ENCODE results near the gene DIAPH3.
"Not testable (repeated sequence)": the region's sequence is repeated elsewhere in the genome, so short reads cannot be mapped to it uniquely, and the experiment has no call there.

DIAPH3 gene

DNA sequence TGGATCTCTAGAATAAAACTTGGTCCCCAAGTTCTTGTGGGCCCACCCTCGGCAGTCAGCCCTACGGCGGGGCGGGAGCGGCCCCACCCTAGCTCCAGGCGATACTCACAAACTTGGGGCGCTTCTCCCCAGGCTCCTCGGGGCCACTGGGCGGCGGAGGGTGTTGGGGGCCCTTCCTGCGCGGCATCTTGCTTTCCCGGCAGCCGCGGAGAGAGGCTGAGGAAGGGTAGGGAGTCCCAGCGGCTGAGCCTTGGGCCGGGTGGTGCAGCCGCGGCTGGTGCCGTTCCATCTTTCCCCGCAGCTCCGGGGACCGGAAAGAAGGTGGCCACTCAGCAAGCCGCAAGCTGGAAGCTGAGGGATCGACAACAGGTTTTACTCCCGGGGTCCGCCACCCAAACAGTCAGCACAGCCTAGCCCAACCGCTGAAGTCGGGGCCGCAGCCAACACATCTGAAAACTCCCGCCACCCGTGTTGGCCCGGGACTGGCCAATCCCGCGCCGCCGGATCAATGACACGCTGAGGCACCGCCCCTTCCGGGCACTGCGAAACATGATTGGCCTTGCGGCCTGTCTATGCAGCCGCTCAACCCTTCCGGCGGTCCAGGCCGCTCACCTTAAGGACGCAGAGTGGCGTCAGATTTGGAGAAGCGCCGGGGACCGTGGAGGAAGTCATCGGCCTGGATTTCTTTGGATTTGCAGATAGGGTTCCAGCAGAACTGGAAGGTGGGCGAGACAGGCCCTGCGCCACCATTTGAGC lies at the start of gene DIAPH3:
Gene DIAPH3 (minus strand): TSS at position 451 of the 756 bp plus-strand sequence. CDS start 162 bp downstream, at position 289.
- peak; percentile 83 for DNase-seq (ENCODE audit: low read depth, low spot score)

DNA sequence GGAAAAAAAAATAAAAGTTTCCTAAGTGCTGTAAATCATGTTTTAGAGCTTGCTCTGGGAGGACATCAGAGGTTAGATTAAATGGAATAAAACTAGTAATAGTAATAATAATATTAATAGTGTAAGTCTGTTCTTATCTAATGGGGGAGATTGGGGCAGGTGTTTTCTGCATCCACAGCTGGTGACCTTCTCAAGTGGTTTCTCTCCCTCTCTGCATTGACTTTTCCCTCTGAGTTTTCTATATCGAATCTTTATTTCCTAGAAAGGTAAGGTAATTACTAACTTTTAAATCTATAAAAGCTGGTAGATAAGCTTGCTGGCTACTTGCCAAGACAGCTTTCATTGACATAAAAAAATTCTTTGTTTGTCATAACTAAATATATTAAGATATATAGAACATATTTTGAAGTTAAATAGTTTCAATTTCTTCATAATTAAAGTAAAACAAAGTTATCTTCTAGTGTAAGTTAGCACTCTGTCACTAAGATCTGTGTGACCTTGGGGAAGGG lies 49.6 kb upstream of the DIAPH3 start:
- no peak for DNase-seq (ENCODE audit: low read depth, low spot score)

DNA sequence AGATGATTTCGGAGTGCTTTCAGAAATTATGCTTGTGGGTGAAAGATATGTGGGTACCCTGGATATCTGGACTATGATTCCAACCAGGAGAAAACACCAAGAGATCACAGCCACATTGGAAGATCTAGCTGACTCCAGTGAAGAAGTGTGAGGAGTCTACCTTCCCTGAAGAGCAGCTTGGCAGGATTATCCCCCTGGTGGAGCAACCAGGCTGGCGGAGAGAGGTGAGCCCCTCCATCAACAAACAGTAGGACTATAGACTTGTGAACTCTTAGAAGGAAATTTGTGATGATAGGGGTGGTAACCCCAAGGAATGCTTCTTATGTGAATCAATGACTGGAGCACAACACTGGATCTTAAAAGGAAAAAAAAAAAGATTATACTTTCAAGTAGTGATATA lies 47.8 kb upstream of the DIAPH3 start:
- DNase-seq (ENCODE audit: low read depth, low spot score): no peak

DNA sequence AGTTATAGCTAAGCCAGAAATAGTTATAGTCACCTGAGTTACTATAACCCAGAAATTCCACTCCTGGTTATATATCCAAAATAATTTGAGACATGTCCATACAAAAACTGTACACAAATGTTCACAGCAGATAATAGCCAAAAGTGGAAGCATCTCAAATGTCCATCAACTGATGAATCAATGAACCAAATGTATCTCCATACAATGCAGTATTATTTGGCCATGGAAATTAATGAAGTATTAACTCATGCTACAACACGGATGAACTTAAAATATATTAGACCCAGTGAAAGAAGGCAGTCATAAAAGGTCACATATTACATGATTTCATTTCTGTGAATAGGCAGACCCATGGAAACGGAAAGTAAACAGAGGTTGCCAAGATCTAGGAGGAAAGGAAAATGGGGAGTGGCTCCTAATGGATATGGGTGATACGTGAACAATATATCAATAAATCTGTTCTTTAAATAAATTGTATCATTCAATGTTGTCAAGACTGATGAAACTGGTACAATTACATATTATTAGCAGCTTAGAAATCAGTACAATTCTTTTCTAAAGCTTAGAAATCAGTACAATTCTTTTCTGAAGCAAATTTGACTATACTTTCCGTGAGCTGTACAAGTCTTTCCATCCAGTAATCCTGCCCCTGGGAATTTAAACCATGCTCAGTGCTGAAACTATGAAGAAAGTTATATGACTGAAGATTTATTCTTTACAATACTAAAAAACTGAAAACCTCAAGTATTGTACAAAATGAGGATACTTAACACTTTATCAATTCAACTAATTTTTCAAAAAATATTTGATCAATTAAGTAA lies 47.0 kb upstream of the DIAPH3 start:
- DNase-seq (ENCODE audit: low read depth, low spot score): no peak

DNA sequence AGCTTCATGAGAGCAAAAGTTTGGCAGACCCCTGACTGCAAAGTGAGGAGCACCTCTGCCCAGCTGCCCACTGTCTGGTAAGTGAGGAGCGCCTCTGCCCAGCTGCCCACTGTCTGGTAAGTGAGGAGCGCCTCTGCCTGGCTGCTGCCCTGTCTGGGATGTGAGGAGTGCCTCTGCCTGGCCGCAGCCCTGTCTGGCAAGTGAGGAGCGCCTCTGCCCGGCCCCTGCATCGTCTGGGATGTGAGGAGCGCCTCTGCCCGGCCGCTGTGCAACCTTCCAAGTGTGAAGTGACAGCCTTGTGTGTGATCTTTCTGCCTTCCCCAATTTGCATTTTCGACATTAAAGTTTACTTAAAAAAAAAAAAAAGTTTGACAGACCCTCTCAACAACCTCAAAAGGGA lies 41.8 kb upstream of the DIAPH3 start:
- DNase-seq (ENCODE audit: low read depth, low spot score): not testable (repeated sequence)

DNA sequence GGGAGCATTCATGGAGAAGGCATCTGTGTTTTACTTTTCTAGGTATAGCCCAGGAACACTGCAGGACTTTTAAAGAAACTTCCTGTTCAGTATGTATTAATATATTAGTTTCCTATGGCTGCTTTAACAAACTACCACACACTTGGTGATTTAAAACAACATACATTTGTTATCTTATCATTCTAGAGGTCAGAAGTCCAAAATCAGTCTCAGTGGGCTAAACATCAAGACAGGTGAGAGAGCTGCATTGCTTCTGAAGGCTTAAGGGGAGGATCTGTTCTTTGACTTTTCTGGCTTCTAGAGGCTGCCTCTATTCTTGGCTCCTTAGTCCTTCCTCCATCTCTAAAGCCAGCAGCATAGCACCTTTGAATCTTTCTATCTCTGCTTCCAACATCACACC lies 37.6 kb upstream of the DIAPH3 start:
- DNase-seq (ENCODE audit: low read depth, low spot score): no peak

GRCh38 chr13:60195893-60196292 lies 32.2 kb upstream of the DIAPH3 start:
- DNase-seq (ENCODE audit: low read depth, low spot score): not testable (repeated sequence)

- no peak for DNase-seq (ENCODE audit: low read depth, low spot score)
These were observed 19.2 kb upstream of the DIAPH3 start for GRCh38 chr13:60182907-60183306.

- no peak for DNase-seq (ENCODE audit: low read depth, low spot score)
These were observed 14.6 kb upstream of the DIAPH3 start for GRCh38 chr13:60178327-60178726.

DNA sequence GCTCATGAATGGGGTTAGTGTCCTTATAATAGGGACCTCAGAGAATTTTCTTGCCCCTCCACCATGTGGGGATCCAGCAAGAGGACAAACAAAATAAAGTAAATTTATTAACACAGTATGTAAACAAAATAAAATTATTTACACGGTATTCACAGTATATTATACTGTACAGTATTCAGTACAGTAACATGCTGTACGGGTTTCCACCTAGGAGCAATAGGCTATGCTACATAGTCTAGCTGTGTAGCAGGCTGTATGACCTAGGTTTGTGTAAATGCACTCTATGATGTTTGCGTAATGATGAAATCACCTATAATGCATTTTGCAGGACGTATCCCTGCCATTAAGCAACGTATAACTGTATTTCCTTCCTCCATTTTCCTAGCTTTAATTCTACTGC lies 11.8 kb upstream of the DIAPH3 start:
- DNase-seq (ENCODE audit: low read depth, low spot score): no peak

GRCh38 chr13:60174113-60174512 lies 10.4 kb upstream of the DIAPH3 start:
- DNase-seq (ENCODE audit: low read depth, low spot score): no peak

- no peak for DNase-seq (ENCODE audit: low read depth, low spot score)
These were observed 8.4 kb upstream of the DIAPH3 start for GRCh38 chr13:60172111-60172510.

- DNase-seq (ENCODE audit: low read depth, low spot score): no peak
These were observed 6.7 kb upstream of the DIAPH3 start for GRCh38 chr13:60170414-60170813.

DNA sequence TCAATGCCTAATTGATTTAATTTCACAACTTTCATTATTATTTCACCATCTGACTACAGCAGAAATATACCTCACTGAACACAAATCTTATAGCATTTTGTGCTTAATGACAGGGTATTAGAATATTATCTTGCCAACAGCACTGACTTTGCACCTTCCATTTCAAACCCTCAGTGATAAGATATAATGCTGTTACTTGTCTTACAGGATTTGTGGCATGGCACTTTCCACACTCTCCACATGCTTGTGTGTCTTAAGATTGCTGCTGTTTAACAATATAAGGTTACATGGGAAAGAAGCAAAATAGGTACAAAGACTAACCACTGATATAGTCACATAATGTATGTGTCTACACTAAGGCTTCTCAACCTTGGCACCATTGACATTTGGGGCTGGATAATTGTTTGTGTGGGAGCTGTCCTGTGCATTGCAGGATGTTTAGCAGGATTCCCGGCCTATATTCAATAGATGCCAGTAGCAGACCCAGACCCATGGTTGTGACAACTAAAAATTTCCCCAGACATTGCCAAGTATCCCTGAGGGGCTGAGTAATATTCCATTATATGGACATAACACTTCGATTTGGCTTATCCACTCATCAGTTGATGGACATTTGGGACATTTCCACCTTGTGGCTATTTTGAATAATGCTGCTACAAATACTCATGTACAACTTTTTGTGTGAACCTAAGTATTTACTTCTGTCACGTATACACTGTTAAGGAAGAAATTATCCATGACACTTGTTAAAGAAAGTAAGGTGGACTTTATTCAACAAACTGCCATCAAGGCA lies 5.7 kb upstream of the DIAPH3 start:
- no peak for DNase-seq (ENCODE audit: low read depth, low spot score)

DNA sequence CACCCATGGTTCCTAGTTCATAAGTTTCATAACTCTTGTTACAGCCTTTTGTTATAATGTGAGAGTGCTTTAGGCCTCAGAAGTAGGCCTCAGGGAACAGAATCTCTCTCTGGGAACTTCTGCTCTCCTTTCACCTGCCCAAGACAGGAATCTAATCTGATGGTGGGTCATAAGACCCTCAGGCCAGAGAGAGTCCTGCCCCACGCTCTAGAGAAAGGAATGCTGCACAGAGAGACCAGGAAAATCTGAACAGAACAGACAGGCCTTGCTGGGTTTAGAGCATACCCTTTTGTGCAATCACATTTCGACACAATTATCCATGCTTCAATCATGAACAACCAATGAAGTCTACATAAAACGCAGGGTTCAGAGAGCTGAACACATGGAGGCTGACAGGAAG lies 3.4 kb upstream of the DIAPH3 start:
- DNase-seq (ENCODE audit: low read depth, low spot score): no peak

- no peak for DNase-seq (ENCODE audit: low read depth, low spot score)
These were observed 1.8 kb upstream of the DIAPH3 start for GRCh38 chr13:60165391-60166099.

DNA sequence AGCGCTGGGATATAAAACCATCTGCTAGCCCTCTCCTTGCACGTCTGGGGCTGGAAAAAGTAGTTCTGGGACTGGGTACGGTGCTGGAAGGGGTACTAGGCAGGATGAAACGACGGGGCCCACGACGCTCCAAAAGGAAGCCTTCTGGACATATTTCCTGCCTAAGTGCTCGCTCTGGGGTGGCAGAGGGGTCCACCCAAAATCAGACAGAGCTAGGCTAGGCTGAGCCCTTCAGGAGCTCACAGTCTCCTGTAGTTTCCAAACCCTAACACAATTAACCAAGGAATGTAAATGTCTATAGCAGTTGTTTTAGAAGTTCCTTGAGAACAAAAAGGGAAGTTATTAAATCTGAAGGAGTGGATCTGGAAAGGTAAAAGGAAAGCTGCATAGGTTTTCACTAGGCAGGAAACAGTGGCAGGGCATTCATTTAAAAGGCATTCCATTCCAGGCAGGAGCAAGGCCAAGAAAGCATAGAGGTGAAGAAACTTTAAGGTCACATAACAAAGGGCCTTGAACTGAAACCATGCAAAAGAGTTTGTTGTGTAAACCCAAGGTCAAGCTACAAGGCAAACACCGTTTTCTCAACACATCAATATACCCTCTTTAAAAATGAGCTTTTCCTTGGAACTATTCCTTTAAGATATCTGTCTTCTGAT lies 634 bp upstream of the DIAPH3 start:
- no peak for DNase-seq (ENCODE audit: low read depth, low spot score)

GRCh38 chr13:60162096-60162495 lies 1.6 kb downstream of the DIAPH3 start:
- DNase-seq (ENCODE audit: low read depth, low spot score): no peak

DNA sequence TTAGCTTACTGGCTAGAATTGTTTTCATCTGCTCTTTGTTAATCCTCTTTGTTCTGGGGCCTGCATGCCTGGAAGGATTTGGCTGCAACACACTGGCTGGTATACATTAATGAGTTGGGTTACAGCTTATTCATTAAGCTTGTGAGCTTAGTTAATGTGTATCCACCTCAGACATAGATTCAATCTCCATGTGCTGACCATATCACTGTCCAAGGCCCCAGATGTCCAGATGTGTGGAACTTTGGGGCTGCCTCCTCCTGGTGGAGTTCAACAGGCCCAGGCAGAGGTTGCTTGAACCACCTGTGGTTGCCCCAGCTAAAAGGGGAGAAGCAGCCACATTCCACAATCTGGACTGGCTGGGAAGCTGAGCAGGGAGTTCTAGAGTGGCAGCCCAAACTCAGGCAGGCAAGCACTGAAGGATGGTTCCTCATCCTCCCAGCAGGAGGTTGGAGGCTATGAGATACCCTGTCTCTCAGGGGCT lies 5.4 kb downstream of the DIAPH3 start:
- DNase-seq (ENCODE audit: low read depth, low spot score): no peak

GRCh38 chr13:60155978-60156377 lies 7.8 kb downstream of the DIAPH3 start:
- no peak for DNase-seq (ENCODE audit: low read depth, low spot score)

DNA sequence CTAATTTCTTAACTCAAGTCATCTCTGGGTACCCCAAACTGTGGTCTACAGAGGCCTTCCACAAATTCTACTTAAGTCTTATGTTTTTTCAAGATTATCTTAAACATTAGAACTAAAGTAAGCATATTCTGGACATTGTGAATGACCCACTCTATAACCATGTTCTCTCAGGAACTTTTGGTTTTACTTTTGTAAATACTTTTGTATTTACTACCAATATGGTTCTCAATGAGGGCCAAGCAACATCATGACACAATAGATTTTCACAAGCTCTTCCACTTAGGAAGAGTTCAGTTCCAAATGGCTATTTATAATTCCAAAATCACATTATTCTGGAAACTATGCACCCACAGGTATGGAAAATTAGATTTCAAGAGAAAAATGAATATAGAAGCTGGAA lies 10.8 kb downstream of the DIAPH3 start:
- no peak for DNase-seq (ENCODE audit: low read depth, low spot score)

Measured in iPS DF 19.7 (cell line).